HepG2 (cell line): ENCODE measurements around the gene KRT7. TPM values are rescaled to one million over a fixed set of nuclear protein-coding genes. Genes with fewer than 3 reads are reported as not detected.

Source experiments
- ATAC-seq: fragments of 200-7000 bp; cut with Tn5 transposase; 3 replicates; pipeline ENCODE4 v1.9.1; 2020; ENCODE audit warnings: mild to moderate bottlenecking, moderate library complexity
- BruUV-seq: library from RNA; stranded (reverse); fragments of 400-500 nt; replicated peaks from 2 replicates; lab custom pipeline; 2021; lab: Mats Ljungman, UMichigan
- CTCF ChIA-PET: fragments of 300-600 bp; formaldehyde crosslinking; extraction: SDS; loops from one replicate; lab custom pipeline; 2021; ENCODE audit warnings: low total read pairs, inconsistent platforms, low intra/inter-chr PET ratio; lab: Yijun Ruan, JAX
- POLR2A ChIA-PET: fragments of 350-600 bp; sonication (Branson Sonifier 250); formaldehyde crosslinking; loops from one replicate; lab custom pipeline; 2020; ENCODE audit warnings: antibody characterized with exemption, inconsistent platforms; lab: Yijun Ruan, JAX
- DNase-seq: peaks from one replicate; pipeline ENCODE4 v3.0.0-alpha.2; 2015; ENCODE audit warnings: low spot score
- FAIRE-seq: peaks from 3 replicates; lab custom pipeline; 2011; peaks lifted over from hg19 to GRCh38; lab: Jason Lieb, UNC
- H2AFZ ChIP-seq: one replicate; pipeline ENCODE4 v1.6.1; 2011; ENCODE audit warnings: low read length, inconsistent platforms
- H3K27ac ChIP-seq: fragments of 300-600 bp; 3 replicates; pipeline ENCODE4 v1.8.0; 2011; ENCODE audit warnings: mixed run types, mild to moderate bottlenecking, mixed read lengths, low read length, inconsistent platforms; ENCODE audit not compliant: insufficient read depth; ENCODE audit errors: extremely low read length
- H3K27me3 ChIP-seq, 2 experiments: fragments of 200-600 bp in 1 of 2; 2 replicates in 1 of 2; 3 replicates in 1 of 2; pipeline versions ENCODE4 v1.6.0 to v1.8.0; 2011; ENCODE audit warnings: low read length in 2 of 2, mild to moderate bottlenecking in 2 of 2, moderate library complexity in 2 of 2, inconsistent platforms in 1 of 2; ENCODE audit not compliant: insufficient read depth in 2 of 2, control insufficient read depth in 1 of 2
- H3K36me3 ChIP-seq, 2 experiments: fragments of 200-600 bp in 1 of 2; replicated peaks in 1 of 2; 2 replicates in 1 of 2; 3 replicates in 1 of 2; pipeline versions ENCODE4 v1.5.1 to v1.8.0; 2011; ENCODE audit warnings: low read length in 2 of 2, inconsistent platforms in 1 of 2; ENCODE audit not compliant: insufficient read depth in 2 of 2, control insufficient read depth in 1 of 2
- H3K4me1 ChIP-seq: 2 replicates; pipeline ENCODE4 v1.5.1; 2012; ENCODE audit warnings: low read length, inconsistent platforms; ENCODE audit not compliant: insufficient read depth
- H3K4me2 ChIP-seq: 2 replicates; pipeline ENCODE4 v1.6.0; 2011; ENCODE audit warnings: low read depth, low read length, inconsistent platforms
- H3K4me3 ChIP-seq, 3 experiments: fragments of 200-600 bp in 1 of 3; sonication (generic), shearing (Covaris generic) in 1 of 3; replicated peaks in 1 of 3; 2 replicates each; pipeline ENCODE4 v1.5.1; 2011 to 2016; ENCODE audit warnings: low read length in 3 of 3, inconsistent platforms in 2 of 3, low read depth in 2 of 3, mild to moderate bottlenecking in 2 of 3, control low read depth in 1 of 3, mixed read lengths in 1 of 3; ENCODE audit not compliant: insufficient read depth in 1 of 3
- H3K79me2 ChIP-seq: one replicate; pipeline ENCODE4 v1.6.1; 2011; ENCODE audit warnings: low read length, inconsistent platforms; ENCODE audit not compliant: insufficient read depth
- H3K9ac ChIP-seq: 2 replicates; pipeline ENCODE4 v1.6.0; 2011; ENCODE audit warnings: mild to moderate bottlenecking, low read depth, low read length, inconsistent platforms; ENCODE audit not compliant: insufficient read depth
- H3K9me3 ChIP-seq: 2 replicates; pipeline ENCODE4 v1.5.1; 2012; ENCODE audit warnings: mild to moderate bottlenecking, low read length
- H4K20me1 ChIP-seq: 2 replicates; pipeline ENCODE4 v1.6.0; 2011; ENCODE audit warnings: inconsistent platforms, mild to moderate bottlenecking, low read length, moderate library complexity; ENCODE audit not compliant: insufficient read depth
- ARHGAP35 ChIP-seq: sonication (generic); formaldehyde crosslinking; IDR thresholded peaks from 2 replicates; pipeline ENCODE4 v1.9.0; 2022; ENCODE audit warnings: mild to moderate bottlenecking, inconsistent platforms, moderate library complexity, missing genetic modification reagents, borderline replicate concordance
- RAD51 ChIP-seq: fragments of 450-650 bp; IDR thresholded peaks from 2 replicates; pipeline ENCODE4 v1.6.1; 2016; ENCODE audit warnings: borderline replicate concordance
- RFXAP ChIP-seq: sonication (generic); formaldehyde crosslinking; IDR thresholded peaks from 2 replicates; pipeline ENCODE4 v1.4.0; 2020; ENCODE audit warnings: missing genetic modification reagents, borderline replicate concordance
- SRSF9 ChIP-seq: fragments of 200-400 bp; formaldehyde crosslinking; IDR thresholded peaks from 2 replicates; pipeline ENCODE4 v1.6.1; 2018; ENCODE audit warnings: borderline replicate concordance, mild to moderate bottlenecking, low read depth, low read length; ENCODE audit not compliant: insufficient read depth, poor library complexity, severe bottlenecking
- ZNF441 ChIP-seq: sonication (generic); formaldehyde crosslinking; IDR thresholded peaks from 2 replicates; pipeline ENCODE4 v1.7.0; 2021; ENCODE audit warnings: missing genetic modification reagents, borderline replicate concordance
- ZNF607 ChIP-seq: sonication (generic); formaldehyde crosslinking; IDR thresholded peaks from 2 replicates; pipeline ENCODE4 v1.5.1; 2020; ENCODE audit warnings: missing genetic modification reagents, mild to moderate bottlenecking, borderline replicate concordance
- ZNF660 ChIP-seq: sonication (generic); formaldehyde crosslinking; IDR thresholded peaks from 2 replicates; pipeline ENCODE4 v1.5.1; 2020; ENCODE audit warnings: mild to moderate bottlenecking, low read depth, missing genetic modification reagents, borderline replicate concordance
- ZNF850 ChIP-seq: sonication (generic); formaldehyde crosslinking; conservative IDR thresholded peaks from 2 replicates; pipeline ENCODE4 v1.9.0; 2021; ENCODE audit warnings: mild to moderate bottlenecking, missing genetic modification reagents
- WGBS: methylation state at CpG from one replicate; pipeline ENCODE4 v1.1.6; 2017; ENCODE audit warnings: low lambda C conversion rate; 5-methylcytosine and 5-hydroxymethylcytosine counted together
- in situ Hi-C: cut with HindIII; loops from 2 replicates; pipeline ENCODE4 v1.10.0; 2017; ENCODE audit warnings: low pct_unique_long_range_greater_than_20kb; ENCODE audit not compliant: extremely low pct_ligation_motif_present
- intact Hi-C: fragments of 100-400 bp; cut with micrococcal nuclease; formaldehyde crosslinking; loops from one replicate; pipeline ENCODE4 v1.10.0; 2022; ENCODE audit not compliant: unreplicated experiment
- polyA plus RNA-seq, 8 experiments: library from polyadenylated mRNA; depleted of rRNA in 3 of 8; stranded (reverse) in 7 of 8; unstranded in 1 of 8; fragments of >200 nt; fragmentation: Illumina TruSeq in 4 of 8; extraction: Trizol in 4 of 8; gene quantifications; 2 replicates each; pipeline versions ENCODE4 v1.2.1 to v1.2.3, GENCODE V29; 2011 to 2016; ENCODE audit warnings: low read depth in 4 of 8, missing spikeins in 1 of 8, mixed read lengths in 1 of 8; ENCODE audit not compliant: insufficient read depth in 1 of 8
- total RNA-seq, 5 experiments: library from RNA; depleted of rRNA; stranded (reverse); fragments of >200 nt; fragmentation: Illumina TruSeq; extraction: Trizol; gene quantifications; 2 replicates each; pipeline ENCODE4 v1.2.3, GENCODE V29; 2016; ENCODE audit warnings: low read depth in 1 of 5
- TF ChIP-seq, protein P1 (sequence below): sonication (generic); formaldehyde crosslinking; conservative IDR thresholded peaks from 2 replicates; pipeline ENCODE4 v1.4.0; 2020; ENCODE audit warnings: missing genetic modification reagents
- TF ChIP-seq, protein P2 (sequence below): sonication (generic); formaldehyde crosslinking; IDR thresholded peaks from 2 replicates; pipeline ENCODE4 v1.4.0; 2020; ENCODE audit warnings: mild to moderate bottlenecking, missing genetic modification reagents

The KRT7 gene
- total and polyA plus RNA-seq, 2 of the 13 experiments (the other 11 are each of a cell fraction or from before 2014, with no cell fraction given): 0.83 TPM; not detected in 1

DNA sequence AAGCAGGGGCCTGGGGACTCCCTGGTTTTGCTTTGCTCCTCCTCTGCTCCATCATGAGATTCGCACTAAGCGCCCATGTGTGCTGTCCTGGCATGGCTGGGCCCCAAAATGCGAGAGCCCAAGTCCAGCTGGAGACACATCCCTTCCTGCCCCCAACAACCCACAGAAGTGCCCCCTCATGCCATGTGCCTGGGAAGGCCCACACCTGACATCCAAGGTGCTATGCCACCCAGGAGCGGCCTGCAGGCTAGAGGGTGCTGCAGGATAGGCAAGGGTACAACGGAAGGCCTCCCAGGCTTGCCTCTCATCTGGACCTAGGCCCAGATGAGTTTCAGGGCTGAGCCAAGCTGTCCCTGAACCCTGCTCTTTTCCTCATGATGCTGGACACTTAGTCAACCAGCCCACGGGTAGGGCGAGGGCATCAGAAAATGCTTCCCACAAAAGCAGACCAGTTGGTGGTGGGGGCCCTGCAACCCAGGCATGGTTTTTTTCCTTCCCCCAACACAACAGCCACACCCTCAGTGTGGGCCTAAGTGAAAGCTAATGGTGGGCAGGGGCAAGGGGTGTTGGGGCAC is 28.0 kb upstream of the KRT7 start:
- Histone ChIP-seq H3K79me2 (no peaks in the 10 kb centered on the region), H3K4me2 (no peak overlapping the region), H3K27ac (no peak overlapping the region), H3K27me3 (peaks cover 17 to 74% of the 10 kb centered on the region in 2 experiments), H3K9ac (no peak overlapping the region), H3K9me3 (no peaks in the 10 kb centered on the region), H3K4me1 (peaks cover 12% of the 10 kb centered on the region; the same call in 1 of the 2 replicates), H3K4me3 (no peak overlapping the region), H4K20me1 (0 out of 2 replicates have a peak, but pooled peaks cover 2% of the 10 kb centered on the region), H2AFZ (no peak overlapping the region), H3K36me3 (no peaks in the 10 kb centered on the region)
- ATAC-seq: no peak
- intact Hi-C loops: no loop called here
- in situ Hi-C loops: loop anchor here (5.0 kb wide), 1 partner anchor 38 kb away; no protein-coding TSS in a partner anchor
- CTCF ChIA-PET: no interaction called here
- no peak for FAIRE-seq
- DNase-seq: no peak
- no TSS peak for BruUV-seq
- TF ChIP-seq, protein P1, sequence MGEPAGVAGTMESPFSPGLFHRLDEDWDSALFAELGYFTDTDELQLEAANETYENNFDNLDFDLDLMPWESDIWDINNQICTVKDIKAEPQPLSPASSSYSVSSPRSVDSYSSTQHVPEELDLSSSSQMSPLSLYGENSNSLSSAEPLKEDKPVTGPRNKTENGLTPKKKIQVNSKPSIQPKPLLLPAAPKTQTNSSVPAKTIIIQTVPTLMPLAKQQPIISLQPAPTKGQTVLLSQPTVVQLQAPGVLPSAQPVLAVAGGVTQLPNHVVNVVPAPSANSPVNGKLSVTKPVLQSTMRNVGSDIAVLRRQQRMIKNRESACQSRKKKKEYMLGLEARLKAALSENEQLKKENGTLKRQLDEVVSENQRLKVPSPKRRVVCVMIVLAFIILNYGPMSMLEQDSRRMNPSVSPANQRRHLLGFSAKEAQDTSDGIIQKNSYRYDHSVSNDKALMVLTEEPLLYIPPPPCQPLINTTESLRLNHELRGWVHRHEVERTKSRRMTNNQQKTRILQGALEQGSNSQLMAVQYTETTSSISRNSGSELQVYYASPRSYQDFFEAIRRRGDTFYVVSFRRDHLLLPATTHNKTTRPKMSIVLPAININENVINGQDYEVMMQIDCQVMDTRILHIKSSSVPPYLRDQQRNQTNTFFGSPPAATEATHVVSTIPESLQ: no peak
- TF ChIP-seq, protein P2, sequence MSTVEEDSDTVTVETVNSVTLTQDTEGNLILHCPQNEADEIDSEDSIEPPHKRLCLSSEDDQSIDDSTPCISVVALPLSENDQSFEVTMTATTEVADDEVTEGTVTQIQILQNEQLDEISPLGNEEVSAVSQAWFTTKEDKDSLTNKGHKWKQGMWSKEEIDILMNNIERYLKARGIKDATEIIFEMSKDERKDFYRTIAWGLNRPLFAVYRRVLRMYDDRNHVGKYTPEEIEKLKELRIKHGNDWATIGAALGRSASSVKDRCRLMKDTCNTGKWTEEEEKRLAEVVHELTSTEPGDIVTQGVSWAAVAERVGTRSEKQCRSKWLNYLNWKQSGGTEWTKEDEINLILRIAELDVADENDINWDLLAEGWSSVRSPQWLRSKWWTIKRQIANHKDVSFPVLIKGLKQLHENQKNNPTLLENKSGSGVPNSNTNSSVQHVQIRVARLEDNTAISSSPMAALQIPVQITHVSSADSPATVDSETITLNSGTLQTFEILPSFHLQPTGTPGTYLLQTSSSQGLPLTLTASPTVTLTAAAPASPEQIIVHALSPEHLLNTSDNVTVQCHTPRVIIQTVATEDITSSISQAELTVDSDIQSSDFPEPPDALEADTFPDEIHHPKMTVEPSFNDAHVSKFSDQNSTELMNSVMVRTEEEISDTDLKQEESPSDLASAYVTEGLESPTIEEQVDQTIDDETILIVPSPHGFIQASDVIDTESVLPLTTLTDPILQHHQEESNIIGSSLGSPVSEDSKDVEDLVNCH (CRISPR knock-in tag): no peak
- no peak for TF ChIP-seq ZNF441 (CRISPR knock-in tag)
- TF ChIP-seq ZNF607 (CRISPR knock-in tag): no peak
- TF ChIP-seq ZNF850 (CRISPR knock-in tag): no peak
- TF ChIP-seq RAD51: no peak
- no peak for TF ChIP-seq ARHGAP35
- TF ChIP-seq ZNF660 (CRISPR knock-in tag): no peak
- no peak for TF ChIP-seq SRSF9
- no peak for TF ChIP-seq RFXAP (CRISPR knock-in tag)
- 33% methylated on average over 2 of the region's 7 CpGs for WGBS
- POLR2A ChIA-PET: no interaction called here
